ENCODE data around the gene EXOC4. TPM values are rescaled to one million over a fixed set of nuclear protein-coding genes. Genes with fewer than 3 reads are reported as not detected.

The EXOC4 gene
- total RNA-seq, 1 donor from 2014 or later, result 81.9 TPM

DNA sequence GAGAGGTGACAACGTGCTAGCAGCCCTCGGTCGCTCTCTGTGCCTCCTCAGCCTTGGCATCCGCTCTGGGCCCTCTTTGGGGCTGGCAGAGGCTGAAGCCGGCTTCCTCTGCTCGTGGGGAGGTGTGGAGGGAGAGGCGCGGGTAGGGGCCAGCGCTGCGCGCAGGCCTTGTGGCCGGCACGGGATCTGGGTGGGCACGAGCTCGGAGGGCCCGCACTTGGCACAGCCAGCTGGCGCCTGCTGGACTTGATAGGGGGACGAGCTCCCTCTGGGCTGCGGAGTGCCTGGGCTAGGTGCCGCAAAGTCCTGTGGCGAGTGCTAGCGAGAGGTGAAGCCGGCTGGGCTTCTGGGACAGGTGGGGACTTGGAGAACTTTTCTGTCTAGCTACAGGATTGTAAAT lies 170.7 kb downstream of the EXOC4 start:
- DNase-seq (ENCODE audit: low spot score), result no peak

DNA sequence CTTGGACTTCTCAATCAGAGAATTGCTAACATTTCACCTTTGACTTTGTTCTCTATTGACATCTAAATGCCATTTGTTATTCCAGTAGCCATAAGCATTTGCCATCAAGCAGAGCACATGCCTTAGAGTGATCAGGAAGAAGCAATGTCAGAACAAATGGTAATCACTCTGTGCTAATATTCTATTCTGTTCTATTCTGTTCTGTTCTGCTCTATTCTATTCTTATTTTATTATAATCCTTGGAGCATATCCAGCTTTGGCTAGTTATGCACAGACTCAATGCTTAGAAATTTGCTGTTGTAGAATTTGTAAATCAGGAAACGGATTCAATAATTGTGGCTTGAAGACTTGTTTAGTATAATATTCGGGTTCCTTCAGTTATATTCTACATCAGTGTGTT lies 175.4 kb downstream of the EXOC4 start:
- DNase-seq (ENCODE audit: low spot score), result no peak

DNA sequence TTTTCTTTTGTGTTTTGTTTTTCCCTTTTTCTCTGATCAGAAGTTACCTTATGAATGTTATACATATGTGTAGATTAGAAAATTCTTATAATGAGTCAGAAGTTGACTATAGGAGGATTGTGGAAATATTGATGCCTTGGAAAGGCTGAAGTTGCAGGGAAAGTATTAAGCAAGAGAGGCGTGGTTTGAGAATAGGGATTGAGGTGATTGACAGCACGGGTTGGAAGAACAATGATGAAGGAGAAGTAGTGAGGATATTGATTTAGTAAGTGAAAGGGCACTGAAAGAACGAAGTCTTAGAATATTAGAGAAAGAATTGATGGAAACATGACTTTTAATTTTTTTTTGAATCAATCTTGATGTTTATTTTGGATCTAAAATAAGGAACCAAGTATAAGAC lies 176.0 kb downstream of the EXOC4 start:
- no peak for DNase-seq (ENCODE audit: low spot score)

DNA sequence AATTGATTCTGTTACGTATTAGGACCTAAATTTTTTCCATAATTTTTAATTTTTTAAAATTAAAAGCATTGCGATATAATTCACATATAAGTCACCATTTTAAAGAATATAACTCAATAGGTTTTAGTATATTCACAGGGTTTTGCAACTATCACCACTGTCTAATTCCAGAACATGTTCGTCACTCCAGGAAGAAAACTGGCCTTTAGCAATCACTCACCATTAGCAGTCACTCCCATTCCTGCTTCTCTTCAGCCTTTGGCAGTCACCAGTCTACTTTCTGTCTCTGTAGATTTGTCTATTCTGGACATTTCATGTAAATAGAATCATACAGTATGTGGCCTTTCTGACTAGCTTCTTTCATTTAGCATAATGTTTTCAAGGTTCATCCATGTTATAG lies 176.5 kb downstream of the EXOC4 start:
- no peak for DNase-seq (ENCODE audit: low spot score)

DNA sequence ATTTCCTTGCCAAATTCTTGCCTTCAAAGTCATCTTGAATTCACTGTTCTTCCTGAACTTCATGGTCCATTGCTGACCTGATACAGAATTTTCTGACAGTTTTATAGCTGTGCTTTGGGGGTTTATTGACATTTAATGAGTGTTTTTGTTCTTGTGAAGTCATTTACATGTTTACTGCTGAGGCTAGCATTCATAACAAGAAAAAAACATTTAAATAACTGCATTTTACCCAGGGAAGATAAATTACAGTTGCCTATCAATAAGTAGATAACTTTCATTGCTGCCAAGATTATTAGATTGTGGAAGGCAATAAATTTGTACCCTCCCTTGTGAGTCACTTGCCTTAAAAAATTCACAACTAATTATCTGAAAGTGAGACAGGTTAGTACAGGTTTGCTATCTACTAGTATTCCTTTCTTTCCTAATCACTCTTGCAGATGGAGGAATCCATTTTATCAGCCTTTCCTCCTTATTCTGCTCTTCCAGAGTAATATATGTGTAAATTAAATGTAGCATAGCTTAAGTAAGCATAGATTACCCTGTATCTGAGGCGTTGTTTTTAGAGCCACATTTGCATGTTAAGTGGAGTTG lies 178.4 kb downstream of the EXOC4 start:
- no peak for DNase-seq (ENCODE audit: low spot score)

DNA sequence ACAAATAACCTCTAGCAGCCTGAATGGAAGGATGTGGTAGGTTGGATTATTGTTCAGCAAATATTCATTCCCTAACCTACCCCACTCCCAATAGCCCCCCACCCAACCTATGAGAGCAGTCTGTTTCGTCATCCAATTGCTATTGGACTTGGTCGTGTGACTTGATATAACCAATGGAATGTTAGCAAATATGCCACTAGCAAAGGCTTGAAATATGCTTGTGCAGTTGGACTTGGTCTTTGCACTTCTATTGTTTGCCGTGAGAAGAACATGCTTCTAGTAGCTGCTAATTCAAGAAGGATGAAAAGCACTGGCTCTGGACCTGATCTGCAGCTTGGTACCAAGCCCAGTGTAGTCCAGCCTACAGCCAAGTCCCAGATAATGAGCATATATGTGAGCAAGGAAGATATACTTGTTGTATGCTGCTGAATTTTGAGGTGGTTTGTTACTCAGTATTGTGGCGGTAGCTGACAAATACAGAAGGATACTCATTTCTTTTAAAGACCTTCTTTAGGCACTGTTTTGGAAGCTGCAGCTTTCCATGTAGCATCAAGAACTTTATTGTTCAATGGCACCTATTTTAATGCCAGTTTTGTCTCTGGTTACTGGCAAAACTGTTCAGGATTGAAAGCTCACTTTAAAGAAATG lies 180.4 kb downstream of the EXOC4 start:
- no peak for DNase-seq (ENCODE audit: low spot score)

DNA sequence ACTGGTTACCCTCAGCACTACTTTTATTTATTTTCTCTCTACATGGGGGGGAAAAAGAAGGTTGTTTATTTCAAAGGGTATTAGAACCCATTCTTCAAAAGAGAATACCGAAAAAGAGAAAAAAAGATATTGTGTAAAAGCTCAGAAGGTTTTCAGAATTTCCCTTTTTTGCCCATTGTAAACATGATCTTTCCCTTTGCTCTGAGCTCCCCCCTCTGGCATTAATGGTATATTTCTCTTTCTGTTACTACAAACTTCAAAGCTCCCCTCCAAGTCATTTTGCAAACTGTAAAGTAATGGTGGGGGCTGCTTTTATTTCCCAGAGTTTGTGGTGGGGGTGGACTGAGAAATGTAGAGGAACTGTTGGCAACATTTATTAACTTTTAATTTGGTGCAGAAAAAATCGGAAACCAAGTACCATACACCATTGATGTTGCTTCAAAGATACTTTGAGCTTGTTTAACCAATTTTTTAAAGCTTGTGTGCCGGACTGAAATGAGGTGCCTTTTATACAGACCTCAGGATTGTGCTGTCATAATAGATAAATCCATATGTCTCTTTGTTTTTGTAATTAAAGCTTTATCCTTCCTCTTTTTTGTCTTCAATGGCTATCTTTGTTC lies 181.5 kb downstream of the EXOC4 start:
- peak; percentile 27 for DNase-seq (ENCODE audit: low spot score)

DNA sequence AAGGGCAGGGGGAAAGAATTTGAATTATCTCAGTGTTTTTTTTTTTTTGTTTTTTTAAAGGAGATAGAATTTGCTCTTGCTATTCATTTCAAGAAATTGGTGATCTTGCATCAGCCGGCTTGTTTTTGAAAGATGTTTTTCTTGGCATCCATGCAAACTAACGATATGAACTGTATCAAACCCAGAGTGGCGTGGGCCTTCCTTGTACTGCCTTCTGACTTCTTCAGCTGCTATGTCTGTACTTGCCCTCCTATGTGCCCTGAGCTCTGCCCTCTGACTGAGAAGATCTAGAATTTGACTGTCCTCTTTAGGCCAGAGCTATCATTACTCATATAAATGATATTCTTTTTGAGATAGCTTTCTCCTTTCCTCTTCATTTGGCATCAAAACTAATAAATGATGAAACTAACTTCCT lies 183.1 kb downstream of the EXOC4 start:
- peak; percentile 11 for DNase-seq (ENCODE audit: low spot score)

DNA sequence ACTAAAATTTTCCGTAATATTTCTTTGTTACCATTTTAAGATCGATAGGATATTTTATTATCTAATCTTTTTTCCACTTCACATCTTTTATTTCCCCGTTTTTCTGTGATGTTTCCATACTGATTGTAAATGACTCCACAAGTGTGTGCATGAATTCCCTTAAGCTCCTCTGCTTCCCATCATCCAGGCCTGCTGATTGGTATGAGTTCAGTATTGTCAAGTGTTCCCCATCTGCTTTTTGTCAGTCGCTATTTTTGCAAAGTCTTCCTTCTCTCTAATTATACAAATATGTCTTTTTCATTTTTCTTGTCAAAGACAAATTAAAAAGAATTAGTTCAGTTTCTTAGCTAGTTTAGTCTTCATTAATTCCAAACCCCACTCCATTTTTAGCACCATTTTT lies 184.7 kb downstream of the EXOC4 start:
- peak; percentile 44 for DNase-seq (ENCODE audit: low spot score)

DNA sequence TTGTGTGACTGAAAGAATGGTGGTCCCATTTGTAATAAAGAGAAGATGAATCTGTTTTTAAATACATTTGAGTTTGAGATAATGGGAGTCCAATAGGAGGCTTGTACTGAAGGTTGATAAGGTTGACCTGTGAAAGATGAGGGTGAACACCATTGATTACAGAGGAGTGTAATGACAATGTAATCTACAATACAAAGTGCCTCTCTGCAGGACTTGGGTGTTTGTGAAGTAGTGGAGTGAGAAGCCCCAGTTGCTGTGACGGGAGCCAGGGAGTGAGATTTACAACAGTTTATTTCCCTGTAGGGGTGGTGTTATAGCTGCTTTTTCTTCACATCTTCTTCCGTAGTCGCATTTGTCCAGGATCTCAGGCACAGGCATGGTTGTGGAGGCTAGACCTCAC lies 189.9 kb downstream of the EXOC4 start:
- no peak for DNase-seq (ENCODE audit: low spot score)

DNA sequence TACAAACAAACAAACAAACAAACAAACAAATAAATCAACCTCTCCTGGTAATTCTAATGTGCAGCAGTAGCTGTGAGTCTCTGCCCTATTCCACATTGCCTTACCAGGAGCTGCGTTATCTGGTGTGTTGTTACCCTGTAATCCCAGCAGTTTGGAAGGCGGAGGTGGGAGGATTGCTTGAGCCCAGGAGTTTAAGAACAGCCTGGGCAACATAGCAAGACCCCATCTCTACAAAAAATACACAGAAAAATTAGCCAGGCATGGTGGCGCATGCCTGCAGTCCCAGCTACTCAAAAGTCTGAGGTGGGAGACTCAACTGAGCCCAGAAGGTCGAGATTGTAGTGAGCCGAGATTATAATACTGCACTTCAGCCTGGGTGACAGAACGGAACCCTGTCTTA lies 192.7 kb downstream of the EXOC4 start:
- no peak for DNase-seq (ENCODE audit: low spot score)

DNA sequence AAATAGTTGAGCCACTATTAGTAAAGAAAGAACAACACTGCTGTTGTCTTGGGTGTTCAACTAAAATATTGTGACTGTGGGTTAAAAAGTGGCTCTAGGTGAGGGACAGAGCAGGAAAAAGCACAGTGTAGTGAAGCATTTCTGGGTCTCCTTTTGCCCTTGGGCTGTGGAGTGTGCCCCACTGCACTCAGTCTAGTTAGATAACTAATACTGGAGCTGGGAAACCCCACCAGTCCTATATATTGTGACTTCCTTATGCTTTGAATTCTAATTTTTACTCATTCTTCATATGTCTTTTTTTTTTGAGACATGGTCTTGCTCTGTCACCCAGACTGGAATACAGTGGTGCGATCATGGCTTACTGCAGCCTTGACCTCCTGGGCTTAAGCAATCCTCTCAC lies 195.1 kb downstream of the EXOC4 start:
- DNase-seq (ENCODE audit: low spot score), result no peak

DNA sequence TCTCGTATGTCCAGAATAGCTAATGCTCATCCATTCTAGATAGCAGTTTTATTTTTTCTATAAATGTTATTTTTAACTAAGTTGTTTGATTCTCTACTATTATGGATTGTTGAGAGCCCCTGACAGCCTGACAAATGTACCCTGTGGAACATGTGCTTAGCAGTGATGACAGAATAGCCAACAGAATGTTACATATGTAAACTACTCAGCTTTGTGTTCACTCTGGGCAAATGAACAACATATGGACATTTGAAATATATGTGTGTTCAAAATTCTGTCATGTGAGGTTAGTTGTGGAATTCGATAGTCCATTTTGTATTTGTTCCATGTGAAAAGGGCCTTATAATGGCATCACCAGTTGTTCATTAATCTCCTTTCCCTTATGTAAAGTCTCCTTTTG lies 199.7 kb downstream of the EXOC4 start:
- DNase-seq (ENCODE audit: low spot score), result no peak

DNA sequence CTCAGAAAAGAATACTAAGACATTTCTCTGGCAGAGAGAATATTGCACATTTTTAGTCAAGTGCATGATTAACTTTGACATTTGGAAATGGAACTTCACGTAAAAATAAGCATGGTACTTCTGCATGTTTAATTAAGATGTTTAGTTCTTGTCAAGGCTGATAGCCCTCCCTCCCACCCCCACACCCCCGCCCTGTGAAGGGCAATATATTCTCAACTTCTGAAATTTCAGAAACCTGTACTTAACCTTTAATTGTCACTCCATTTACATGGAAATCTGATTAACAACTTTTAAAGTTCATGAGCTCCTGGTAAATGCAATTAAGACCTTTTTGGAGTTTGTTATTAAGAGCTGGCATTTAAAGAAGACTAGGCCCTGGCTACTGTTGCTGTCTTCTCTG lies 205.8 kb downstream of the EXOC4 start:
- no peak for DNase-seq (ENCODE audit: low spot score)

DNA sequence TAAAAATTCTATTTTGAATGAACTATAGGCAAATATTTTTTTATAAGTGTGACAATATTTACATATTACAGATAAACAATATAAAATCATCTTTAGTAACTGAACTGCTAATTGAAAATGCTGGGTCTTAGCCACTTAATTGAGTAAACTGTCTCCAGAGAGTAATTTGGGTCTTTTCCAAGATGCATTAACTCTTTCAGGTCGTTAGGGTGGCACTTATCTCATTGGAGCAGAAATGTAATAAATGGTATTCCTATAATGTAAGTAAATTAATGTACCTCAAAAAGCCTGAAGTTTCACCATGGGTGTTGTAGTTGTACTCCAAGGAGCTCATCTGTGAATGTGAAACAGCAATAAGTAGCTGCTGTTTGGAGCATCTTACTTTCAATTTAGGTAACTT lies 208.5 kb downstream of the EXOC4 start:
- DNase-seq (ENCODE audit: low spot score), result no peak

DNA sequence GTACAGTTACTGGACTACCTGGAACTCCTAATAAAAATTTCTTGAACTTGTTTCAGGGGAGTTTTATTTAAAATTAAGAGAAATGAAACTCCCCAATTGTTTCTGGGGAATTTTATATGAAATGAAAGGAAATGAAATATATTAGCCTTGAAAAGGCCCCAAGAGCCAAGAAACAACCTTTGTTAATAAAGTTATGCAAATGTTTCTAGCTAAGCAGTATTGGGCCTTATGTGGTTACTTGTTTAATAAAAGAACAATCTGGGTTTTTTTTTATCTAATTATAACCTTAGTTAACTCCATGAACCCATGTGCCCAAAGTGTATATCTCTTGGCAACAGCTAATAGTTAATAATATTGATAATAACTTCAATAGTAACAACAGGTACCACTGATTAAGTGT lies 222.8 kb downstream of the EXOC4 start:
- no peak for DNase-seq (ENCODE audit: low spot score)

DNA sequence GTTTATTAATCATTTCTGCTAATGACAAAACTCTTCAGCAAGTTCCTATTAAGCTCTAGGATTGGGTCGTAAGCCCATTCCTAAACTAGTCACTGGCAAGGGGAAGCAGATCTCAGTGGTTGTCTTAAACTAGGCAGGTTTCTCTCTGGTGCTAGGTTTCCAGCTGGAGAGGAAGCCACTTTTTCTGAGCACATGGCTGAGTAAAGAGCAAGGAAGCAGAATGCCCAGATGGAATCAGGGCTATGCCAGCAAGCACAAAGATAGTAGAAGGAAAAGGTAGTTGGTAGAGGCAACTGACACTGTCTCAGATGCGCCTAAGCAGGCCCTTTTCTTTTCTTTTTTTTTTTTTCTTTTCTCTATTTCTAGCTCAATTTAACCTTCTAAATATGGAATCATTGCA lies 224.9 kb downstream of the EXOC4 start:
- no peak for DNase-seq (ENCODE audit: low spot score)

DNA sequence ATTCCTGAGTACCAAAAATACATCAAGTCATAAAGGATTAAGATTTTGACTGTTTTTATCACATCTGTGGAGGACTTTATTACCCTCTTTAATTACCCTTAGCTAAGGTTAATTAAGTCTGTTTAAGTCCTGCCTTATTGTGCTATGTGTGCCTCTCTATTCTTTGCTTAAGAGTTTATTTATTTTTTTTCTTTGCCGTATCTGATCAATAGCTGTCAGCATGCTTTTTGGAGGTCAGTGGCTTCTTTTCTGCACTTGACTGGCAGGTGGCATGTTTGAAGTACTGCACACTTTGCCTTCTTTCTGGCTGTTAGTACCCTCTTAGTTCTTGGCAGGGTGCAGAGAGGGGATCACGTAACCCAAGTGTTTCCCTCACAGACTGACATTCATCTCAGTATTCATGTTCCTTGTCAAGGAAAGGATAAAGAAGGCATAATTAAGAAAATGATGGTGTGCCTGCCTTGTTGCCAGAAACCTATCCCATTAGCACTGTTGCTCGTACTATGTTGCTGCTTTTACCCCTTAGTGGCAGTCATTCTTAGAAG lies 225.8 kb downstream of the EXOC4 start:
- DNase-seq (ENCODE audit: low spot score), result no peak

DNA sequence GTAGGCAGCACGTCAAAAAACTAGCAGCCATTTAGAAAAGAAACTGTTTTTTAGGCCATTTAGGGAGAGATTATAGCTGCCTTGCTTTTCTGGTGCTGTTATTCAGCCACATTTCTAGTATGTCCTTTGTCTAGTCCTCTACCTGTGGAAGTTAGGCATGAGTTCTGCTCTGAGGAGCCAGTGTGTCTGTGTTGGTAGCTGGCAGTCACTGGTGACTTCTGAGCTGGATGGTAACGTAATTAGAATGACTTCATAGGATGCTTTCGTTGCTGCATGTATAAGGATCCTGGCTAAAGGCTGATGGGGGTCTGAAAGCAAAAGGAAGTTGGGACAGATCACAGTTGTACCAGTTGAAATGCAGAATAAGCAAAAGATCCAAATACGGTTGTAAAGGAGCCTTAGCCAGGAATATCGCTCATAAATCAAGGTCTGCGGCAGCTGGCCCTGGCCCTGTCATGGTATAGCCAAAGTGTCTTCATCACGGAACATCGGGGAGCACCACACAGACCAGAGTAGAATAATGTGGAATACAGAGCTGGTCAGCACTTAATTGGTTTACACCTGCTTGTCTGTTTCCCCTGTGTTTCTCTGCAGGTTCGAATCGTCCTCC lies 226.7 kb downstream of the EXOC4 start:
- DNase-seq (ENCODE audit: low spot score), result no peak

DNA sequence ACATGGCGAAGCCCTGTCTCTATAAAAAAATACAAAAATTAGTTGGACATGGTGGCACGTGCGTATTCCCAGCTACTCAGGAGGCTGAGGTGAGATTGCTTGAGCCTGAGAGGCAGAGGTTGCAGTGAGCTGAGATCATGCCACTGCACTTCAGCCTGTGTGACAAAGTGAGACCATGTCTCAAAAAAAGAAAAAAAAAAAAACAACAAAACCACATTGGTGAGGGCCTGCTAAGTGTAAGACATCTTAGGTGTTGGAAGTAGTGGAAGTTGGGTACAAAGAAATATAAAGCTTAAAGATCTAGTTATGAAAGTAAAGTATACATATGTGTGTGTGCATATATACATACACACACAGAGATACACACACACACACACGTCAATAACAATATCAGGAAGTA lies 228.0 kb downstream of the EXOC4 start:
- no peak for DNase-seq (ENCODE audit: low spot score)

DNA sequence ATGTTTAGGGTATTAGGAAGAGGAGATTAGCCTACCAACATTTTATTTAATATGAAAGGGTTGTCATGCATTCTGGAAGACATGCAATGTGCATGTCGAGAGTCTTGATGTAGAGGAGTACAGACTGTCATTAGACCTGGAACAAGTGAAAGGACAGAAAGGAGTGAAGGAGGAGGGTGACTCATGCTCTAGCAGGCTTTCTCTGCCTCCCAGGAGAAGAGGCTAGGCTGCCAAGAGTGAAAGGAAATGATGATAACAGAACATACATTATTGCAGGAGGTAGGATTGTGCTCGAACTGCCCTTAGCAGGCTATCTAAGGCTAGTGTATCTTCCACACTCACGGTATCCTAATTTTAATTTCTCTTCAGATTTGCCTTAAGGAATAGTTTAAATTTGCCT lies 228.8 kb downstream of the EXOC4 start:
- peak; percentile 14 for DNase-seq (ENCODE audit: low spot score)

DNA sequence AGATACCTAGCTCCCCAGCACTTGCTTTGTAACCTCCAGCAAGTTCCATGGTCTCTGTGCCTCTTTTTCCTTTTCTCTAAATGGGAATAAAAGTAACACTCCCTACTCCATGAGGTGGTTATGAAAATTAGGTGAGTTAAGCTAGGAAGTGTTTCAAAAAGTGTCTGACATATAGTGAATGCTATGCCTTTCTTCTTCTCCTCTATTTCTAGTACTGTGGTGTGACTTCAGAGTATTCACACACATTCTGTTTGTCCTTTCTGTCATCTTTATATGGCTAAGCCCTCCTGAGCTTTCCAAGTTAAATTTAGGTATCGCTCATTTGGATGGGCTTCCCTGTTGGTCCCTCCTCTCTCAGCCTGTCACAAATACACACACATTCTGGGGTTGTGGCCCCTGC lies 229.7 kb downstream of the EXOC4 start:
- DNase-seq (ENCODE audit: low spot score), result no peak

DNA sequence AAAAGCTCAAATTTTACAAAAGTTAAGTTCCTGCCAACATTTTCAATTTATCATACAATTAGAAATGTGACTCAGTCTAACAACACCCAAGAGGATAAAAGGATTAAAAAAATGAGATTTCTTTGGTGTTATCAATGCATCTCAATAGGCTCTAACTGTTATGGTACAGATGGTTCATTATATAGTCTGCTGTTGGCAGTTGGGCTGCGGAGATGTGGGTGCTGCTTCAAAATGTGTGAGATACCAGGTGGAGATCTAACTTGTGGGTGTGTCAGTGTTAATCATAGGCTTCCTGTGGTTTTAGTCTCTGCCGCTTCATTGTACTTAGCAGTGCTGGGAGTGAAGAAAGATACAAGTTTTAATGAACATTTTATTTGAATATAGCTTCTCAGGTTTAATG lies 231.2 kb downstream of the EXOC4 start:
- DNase-seq (ENCODE audit: low spot score), result no peak

All from umbilical cord (tissue), 2 donors.